NCI-H187 treated with DMSO at 0.1 percent for 48 hours (cell line): Measurements from ENCODE around the gene GTSE1.

Experiments
- DNase-seq: peaks from one replicate; lab custom pipeline; 2025; lab: John Stamatoyannopoulos, UW

The GTSE1 gene

GRCh38 chr22:46327691-46328465 is 31.2 kb downstream of the GTSE1 start:
- DNase-seq, result no peak

GRCh38 chr22:46328797-46329196 is 32.1 kb downstream of the GTSE1 start:
- DNase-seq, result no peak

- no peak for DNase-seq
These were observed 32.9 kb downstream of the GTSE1 start for GRCh38 chr22:46329616-46330015.

- DNase-seq, result no peak
These were observed 33.8 kb downstream of the GTSE1 start for GRCh38 chr22:46330426-46330825.

GRCh38 chr22:46331496-46331895 is 34.8 kb downstream of the GTSE1 start:
- DNase-seq, result no peak

- DNase-seq, result no peak
These were observed 38.8 kb downstream of the GTSE1 start, which contains the start of gene TRMU for GRCh38 chr22:46335201-46336118. Gene TRMU (plus strand): TSS chr22:46335714. CDS start chr22:46335765, 51 bp downstream.

GRCh38 chr22:46336119-46337078 is 39.7 kb downstream of the GTSE1 start:
- DNase-seq, result no peak

GRCh38 chr22:46337870-46338269 is 41.2 kb downstream of the GTSE1 start:
- no peak for DNase-seq

GRCh38 chr22:46338636-46339035 is 42.0 kb downstream of the GTSE1 start:
- DNase-seq, result no peak

- DNase-seq, result no peak
These were observed 43.3 kb downstream of the GTSE1 start for GRCh38 chr22:46339956-46340355.

GRCh38 chr22:46340676-46341075 is 44.0 kb downstream of the GTSE1 start:
- no peak for DNase-seq

- DNase-seq, result no peak
These were observed 50.2 kb downstream of the GTSE1 start for GRCh38 chr22:46346680-46347405.

- DNase-seq, result no peak
These were observed 51.0 kb downstream of the GTSE1 start for GRCh38 chr22:46347646-46348045.

- no peak for DNase-seq
These were observed 51.5 kb downstream of the GTSE1 start for GRCh38 chr22:46348099-46348695.

- DNase-seq, result no peak
These were observed 52.6 kb downstream of the GTSE1 start for GRCh38 chr22:46349238-46349637.

- DNase-seq, result no peak
These were observed 53.0 kb downstream of the GTSE1 start for GRCh38 chr22:46349681-46350080.

- DNase-seq, result no peak
These were observed 53.5 kb downstream of the GTSE1 start for GRCh38 chr22:46350121-46350520.

- no peak for DNase-seq
These were observed 54.0 kb downstream of the GTSE1 start for GRCh38 chr22:46350646-46351045.

- no peak for DNase-seq
These were observed 54.6 kb downstream of the GTSE1 start for GRCh38 chr22:46351131-46351735.

GRCh38 chr22:46351767-46352166 is 55.1 kb downstream of the GTSE1 start:
- no peak for DNase-seq
